Measurements from ENCODE around the gene SGMS2. TPM values are rescaled to one million over a fixed set of nuclear protein-coding genes. Genes with fewer than 3 reads are reported as not detected.

The SGMS2 gene
- total and polyA plus RNA-seq, 2 of the 4 experiments (the other 2 are of a cell fraction) = 13.4 to 37.5 TPM

GRCh38 chr4:107804956-107805355 lies 19.8 kb upstream of the SGMS2 start:
- Histone ChIP-seq H2AK5ac (ENCODE audit: low read depth, low read length) (no peak overlapping the region), H4K20me1 (ENCODE audit: insufficient read depth, low read length) (no peaks in the 10 kb centered on the region), H3K4me3 (ENCODE audit: insufficient read depth, low read depth, low read length) (no peak overlapping the region), H2AFZ (replicated peaks; ENCODE audit: low read length, poor library complexity) (no peak overlapping the region), H2BK15ac (ENCODE audit: low read depth, low read length) (no peak overlapping the region), H3K23ac (ENCODE audit: low read depth, low read length) (no peak overlapping the region), H3K79me1 (ENCODE audit: low read depth in 1 of 2, low read length in 2 of 2) (no peaks in the 10 kb centered on the region), H3K9me1 (ENCODE audit: insufficient read depth, low read length) (no peaks in the 10 kb centered on the region), H3K4ac (ENCODE audit: low read depth, low read length) (no peak overlapping the region), H3K4me2 (ENCODE audit: low read depth, low read length) (no peak overlapping the region), H4K8ac (ENCODE audit: low read depth in 2 of 2, low read length in 2 of 2) (no peak overlapping the region), H4K5ac (ENCODE audit: low read depth, low read length) (no peak overlapping the region), H3K56ac (ENCODE audit: extremely low read depth, insufficient read depth, low read length) (no peak overlapping the region), H4K91ac (ENCODE audit: insufficient read depth, low read depth, low read length) (no peak overlapping the region), H2AK9ac (replicated peaks; ENCODE audit: low read depth, low read length, poor library complexity) (no peak overlapping the region), H3K4me1 (ENCODE audit: control insufficient read depth, insufficient read depth, low read length) (no peaks in the 10 kb centered on the region), H3K9me3 (ENCODE audit: control insufficient read depth, insufficient read depth, low read length) (no peaks in the 10 kb centered on the region), H2BK120ac (ENCODE audit: low read depth, low read length) (no peak overlapping the region), H3K14ac (replicated peaks; ENCODE audit: low read depth, low read length) (no peak overlapping the region), H2BK5ac (ENCODE audit: low read depth, low read length, poor library complexity, severe bottlenecking) (no peak overlapping the region), H3K27ac (ENCODE audit: insufficient read depth, low read length) (no peak overlapping the region), H2BK20ac (ENCODE audit: low read depth, low read length) (no peak overlapping the region), H3K36me3 (ENCODE audit: control insufficient read depth, insufficient read depth, low read length) (no peaks in the 10 kb centered on the region), H3K18ac (ENCODE audit: low read depth, low read length) (no peak overlapping the region), H3K9ac (ENCODE audit: low read depth, low read length) (no peak overlapping the region), H3K27me3 (ENCODE audit: control insufficient read depth, insufficient read depth, low read length) (peaks cover 10% of the 10 kb centered on the region)
- 80% methylated on average over 1 of the region's 3 CpGs; no CpG with 5 or more reads in 1 of the 2 experiments for WGBS, 2 experiments (ENCODE audit: extremely low coverage in 2 of 2, insufficient read length in 1 of 2)
- POLR2A ChIA-PET (ENCODE audit: unreplicated experiment) = no interaction called here
- ATAC-seq (ENCODE audit: low read depth) (no peak), DNase-seq (no peak)
- in situ Hi-C loops (cut with MboI; ENCODE audit: low sequenced_read_pairs) (no loop called here), dilution Hi-C loops (cut with HindIII; ENCODE audit: low sequenced_read_pairs, unreplicated experiment) (no loop called here), intact Hi-C loops (cut with micrococcal nuclease) (no loop called here)
- no TSS peak for BruUV-seq (replicated peaks)
- TF ChIP-seq, protein P1, sequence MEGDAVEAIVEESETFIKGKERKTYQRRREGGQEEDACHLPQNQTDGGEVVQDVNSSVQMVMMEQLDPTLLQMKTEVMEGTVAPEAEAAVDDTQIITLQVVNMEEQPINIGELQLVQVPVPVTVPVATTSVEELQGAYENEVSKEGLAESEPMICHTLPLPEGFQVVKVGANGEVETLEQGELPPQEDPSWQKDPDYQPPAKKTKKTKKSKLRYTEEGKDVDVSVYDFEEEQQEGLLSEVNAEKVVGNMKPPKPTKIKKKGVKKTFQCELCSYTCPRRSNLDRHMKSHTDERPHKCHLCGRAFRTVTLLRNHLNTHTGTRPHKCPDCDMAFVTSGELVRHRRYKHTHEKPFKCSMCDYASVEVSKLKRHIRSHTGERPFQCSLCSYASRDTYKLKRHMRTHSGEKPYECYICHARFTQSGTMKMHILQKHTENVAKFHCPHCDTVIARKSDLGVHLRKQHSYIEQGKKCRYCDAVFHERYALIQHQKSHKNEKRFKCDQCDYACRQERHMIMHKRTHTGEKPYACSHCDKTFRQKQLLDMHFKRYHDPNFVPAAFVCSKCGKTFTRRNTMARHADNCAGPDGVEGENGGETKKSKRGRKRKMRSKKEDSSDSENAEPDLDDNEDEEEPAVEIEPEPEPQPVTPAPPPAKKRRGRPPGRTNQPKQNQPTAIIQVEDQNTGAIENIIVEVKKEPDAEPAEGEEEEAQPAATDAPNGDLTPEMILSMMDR (conservative IDR thresholded peaks at IDR 0.05; ENCODE audit: low read depth, low read length) = no peak
- TF ChIP-seq FOS (IDR thresholded peaks at IDR 0.05; ENCODE audit: low read depth, low read length) (no peak), RAD21 (IDR thresholded peaks at IDR 0.05; ENCODE audit: low read length) (no peak), CEBPB (IDR thresholded peaks at IDR 0.05; ENCODE audit: low read depth, low read length) (no peak), CHD1 (IDR thresholded peaks at IDR 0.05; ENCODE audit: low read depth, low read length) (no peak), SMC3 (IDR thresholded peaks at IDR 0.05; ENCODE audit: low read depth, low read length) (no peak), USF2 (IDR thresholded peaks at IDR 0.05; ENCODE audit: low read depth, low read length) (no peak), RCOR1 (IDR thresholded peaks at IDR 0.05; ENCODE audit: insufficient replicate concordance, low read length) (no peak), POLR2A (IDR thresholded peaks at IDR 0.05; ENCODE audit: low read depth, low read length) (no peak), RFX5 (IDR thresholded peaks at IDR 0.05; ENCODE audit: low read depth, low read length) (no peak), MAZ (IDR thresholded peaks at IDR 0.05; ENCODE audit: borderline replicate concordance, low read depth, low read length) (no peak), MXI1 (IDR thresholded peaks at IDR 0.05; ENCODE audit: borderline replicate concordance, low read depth, low read length) (no peak)
- CTCF ChIA-PET = no interaction called here
